ENCODE data around the gene FAM90A26.
"Not testable (repeated sequence)": the region's sequence is repeated elsewhere in the genome, so short reads cannot be mapped to it uniquely, and the experiment has no call there.

The FAM90A26 gene

GRCh38 chr4:9141050-9141449 lies 29.2 kb upstream of the FAM90A26 start:
- H3K9me3 ChIP-seq (ENCODE audit: insufficient read depth, low read length); H3K36me3 ChIP-seq (ENCODE audit: low read length); H3F3A ChIP-seq (ENCODE audit: insufficient read depth); H3K9ac ChIP-seq (ENCODE audit: low read length); H3K4me3 ChIP-seq (ENCODE audit: insufficient read depth, low read length, poor library complexity, severe bottlenecking); H3K27ac ChIP-seq (ENCODE audit: low read depth, low read length); H4K20me1 ChIP-seq (ENCODE audit: low read depth, low read length); H3K4me2 ChIP-seq (ENCODE audit: low read depth, low read length, poor library complexity, severe bottlenecking); H3K27me3 ChIP-seq (ENCODE audit: low read length); H2AFZ ChIP-seq (ENCODE audit: low read depth, low read length, severe bottlenecking); H3K9me2 ChIP-seq (replicated peaks; ENCODE audit: insufficient read depth, low read length); H3K79me2 ChIP-seq (ENCODE audit: insufficient read depth, low read length): not testable (repeated sequence)

- H3K9me2 ChIP-seq (replicated peaks; ENCODE audit: insufficient read depth, low read length); H3K4me3 ChIP-seq (ENCODE audit: insufficient read depth, low read length, poor library complexity, severe bottlenecking); H4K20me1 ChIP-seq (ENCODE audit: low read depth, low read length); H3K79me2 ChIP-seq (ENCODE audit: insufficient read depth, low read length); H3K9me3 ChIP-seq (ENCODE audit: insufficient read depth, low read length); H3K36me3 ChIP-seq (ENCODE audit: low read length); H3K27me3 ChIP-seq (ENCODE audit: low read length); H3K27ac ChIP-seq (ENCODE audit: low read depth, low read length); H2AFZ ChIP-seq (ENCODE audit: low read depth, low read length, severe bottlenecking); H3F3A ChIP-seq (ENCODE audit: insufficient read depth); H3K4me2 ChIP-seq (ENCODE audit: low read depth, low read length, poor library complexity, severe bottlenecking); H3K9ac ChIP-seq (ENCODE audit: low read length): not testable (repeated sequence)
Observed at GRCh38 chr4:9142786-9143185, 27.4 kb upstream of the FAM90A26 start.

GRCh38 chr4:9143421-9144080 lies 26.7 kb upstream of the FAM90A26 start:
- Histone ChIP-seq H3K27me3 (ENCODE audit: low read length) (no peaks in the 10 kb centered on the region), H3K4me3 (ENCODE audit: insufficient read depth, low read length, poor library complexity, severe bottlenecking) (no peak overlapping the region), H3K36me3 (ENCODE audit: low read length) (no peaks in the 10 kb centered on the region), H3K9me3 (ENCODE audit: insufficient read depth, low read length) (no peaks in the 10 kb centered on the region), H3K79me2 (ENCODE audit: insufficient read depth, low read length) (no peaks in the 10 kb centered on the region), H3F3A (ENCODE audit: insufficient read depth) (no peaks in the 10 kb centered on the region), H4K20me1 (ENCODE audit: low read depth, low read length) (no peaks in the 10 kb centered on the region), H3K9me2 (replicated peaks; ENCODE audit: insufficient read depth, low read length) (no peaks in the 10 kb centered on the region), H3K4me2 (ENCODE audit: low read depth, low read length, poor library complexity, severe bottlenecking) (no peak overlapping the region), H3K9ac (ENCODE audit: low read length) (no peak overlapping the region), H3K27ac (ENCODE audit: low read depth, low read length) (no peak overlapping the region), H2AFZ (ENCODE audit: low read depth, low read length, severe bottlenecking) (no peak overlapping the region)
- TF ChIP-seq EZH2phosphoT487 (conservative IDR thresholded peaks at IDR 0.05; ENCODE audit: low read length), result no peak
- TF ChIP-seq CTCF (IDR thresholded peaks at IDR 0.05; ENCODE audit: insufficient read depth, low read length, poor library complexity, severe bottlenecking), result no peak

- Histone ChIP-seq H3K27me3 (ENCODE audit: low read length) (no peaks in the 10 kb centered on the region), H3K27ac (ENCODE audit: low read depth, low read length) (no peak overlapping the region), H3K36me3 (ENCODE audit: low read length) (no peaks in the 10 kb centered on the region), H3K9ac (ENCODE audit: low read length) (no peak overlapping the region), H3K4me3 (ENCODE audit: insufficient read depth, low read length, poor library complexity, severe bottlenecking) (no peak overlapping the region), H4K20me1 (ENCODE audit: low read depth, low read length) (no peaks in the 10 kb centered on the region), H3K4me2 (ENCODE audit: low read depth, low read length, poor library complexity, severe bottlenecking) (no peak overlapping the region), H3F3A (ENCODE audit: insufficient read depth) (no peaks in the 10 kb centered on the region), H2AFZ (ENCODE audit: low read depth, low read length, severe bottlenecking) (no peak overlapping the region), H3K9me2 (replicated peaks; ENCODE audit: insufficient read depth, low read length) (no peaks in the 10 kb centered on the region), H3K9me3 (ENCODE audit: insufficient read depth, low read length) (no peaks in the 10 kb centered on the region), H3K79me2 (ENCODE audit: insufficient read depth, low read length) (no peaks in the 10 kb centered on the region)
- TF ChIP-seq EZH2phosphoT487 (conservative IDR thresholded peaks at IDR 0.05; ENCODE audit: low read length) (no peak), CTCF (IDR thresholded peaks at IDR 0.05; ENCODE audit: insufficient read depth, low read length, poor library complexity, severe bottlenecking) (no peak)
Observed at GRCh38 chr4:9146967-9147366, 23.2 kb upstream of the FAM90A26 start.

GRCh38 chr4:9147368-9147767 lies 22.8 kb upstream of the FAM90A26 start:
- not testable (repeated sequence) for H3K79me2 ChIP-seq (ENCODE audit: insufficient read depth, low read length); H3K4me3 ChIP-seq (ENCODE audit: insufficient read depth, low read length, poor library complexity, severe bottlenecking); H3F3A ChIP-seq (ENCODE audit: insufficient read depth); H3K36me3 ChIP-seq (ENCODE audit: low read length); H3K9me3 ChIP-seq (ENCODE audit: insufficient read depth, low read length); H3K27ac ChIP-seq (ENCODE audit: low read depth, low read length); H3K9ac ChIP-seq (ENCODE audit: low read length); H4K20me1 ChIP-seq (ENCODE audit: low read depth, low read length); H2AFZ ChIP-seq (ENCODE audit: low read depth, low read length, severe bottlenecking); H3K4me2 ChIP-seq (ENCODE audit: low read depth, low read length, poor library complexity, severe bottlenecking); H3K27me3 ChIP-seq (ENCODE audit: low read length); H3K9me2 ChIP-seq (replicated peaks; ENCODE audit: insufficient read depth, low read length)

- H3K36me3 ChIP-seq (ENCODE audit: low read length); H3K9me2 ChIP-seq (replicated peaks; ENCODE audit: insufficient read depth, low read length); H2AFZ ChIP-seq (ENCODE audit: low read depth, low read length, severe bottlenecking); H4K20me1 ChIP-seq (ENCODE audit: low read depth, low read length); H3K27me3 ChIP-seq (ENCODE audit: low read length); H3K4me2 ChIP-seq (ENCODE audit: low read depth, low read length, poor library complexity, severe bottlenecking); H3F3A ChIP-seq (ENCODE audit: insufficient read depth); H3K4me3 ChIP-seq (ENCODE audit: insufficient read depth, low read length, poor library complexity, severe bottlenecking); H3K27ac ChIP-seq (ENCODE audit: low read depth, low read length); H3K9ac ChIP-seq (ENCODE audit: low read length); H3K9me3 ChIP-seq (ENCODE audit: insufficient read depth, low read length); H3K79me2 ChIP-seq (ENCODE audit: insufficient read depth, low read length): not testable (repeated sequence)
Observed at GRCh38 chr4:9148611-9149409, 21.4 kb upstream of the FAM90A26 start.
